HG03354 (cell line): ENCODE data around the gene FAM3C.
A peak's percentile ranks its signal among the peaks of the same experiment; 100 is the strongest.

Experiments used
- ATAC-seq: cut with Tn5 transposase; IDR thresholded peaks from one replicate; pipeline ENCODE4 v1.9.1; 2021; ENCODE audit warnings: mild to moderate bottlenecking; ENCODE audit not compliant: unreplicated experiment, poor library complexity, severe bottlenecking

Gene FAM3C

GRCh38 chr7:121385056-121385799 lies 10.9 kb downstream of the FAM3C start:
- peak; percentile 9 for ATAC-seq

- ATAC-seq = no peak
Measured at GRCh38 chr7:121384265-121384664, 11.8 kb downstream of the FAM3C start.

DNA sequence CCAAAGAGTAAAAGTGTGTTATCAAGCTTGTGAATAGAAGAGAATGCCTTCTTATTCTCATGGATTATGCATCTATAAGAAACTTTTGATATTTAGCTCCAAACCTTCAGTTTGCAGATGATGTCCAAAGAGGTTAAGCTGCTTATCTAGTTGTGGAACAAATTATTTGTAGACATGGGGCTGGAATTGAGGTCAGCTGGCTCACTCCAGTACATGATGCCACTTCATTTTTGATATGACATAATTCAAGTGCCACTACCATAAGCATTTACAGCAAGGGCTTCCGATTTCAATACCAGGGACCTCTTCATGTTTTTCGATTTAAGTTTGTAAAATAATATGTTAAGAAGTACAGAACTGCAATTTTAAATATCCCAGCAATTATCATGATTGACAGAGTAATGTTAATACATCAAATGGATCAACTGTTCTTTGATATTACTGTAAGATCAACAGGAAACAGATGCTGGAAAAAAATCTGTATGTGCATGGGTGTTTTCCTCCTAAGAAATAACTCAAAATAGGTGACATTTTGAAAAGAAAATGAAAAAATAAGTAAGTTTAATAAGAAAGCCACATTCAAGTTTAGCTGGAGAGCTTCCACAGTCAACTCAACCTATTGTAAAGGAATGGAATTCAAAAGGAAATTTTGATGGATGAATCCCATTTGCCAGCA lies 12.7 kb downstream of the FAM3C start:
- ATAC-seq = no peak

GRCh38 chr7:121382473-121382872 lies 13.6 kb downstream of the FAM3C start:
- ATAC-seq = no peak

GRCh38 chr7:121379930-121380329 lies 16.2 kb downstream of the FAM3C start:
- ATAC-seq = no peak

DNA sequence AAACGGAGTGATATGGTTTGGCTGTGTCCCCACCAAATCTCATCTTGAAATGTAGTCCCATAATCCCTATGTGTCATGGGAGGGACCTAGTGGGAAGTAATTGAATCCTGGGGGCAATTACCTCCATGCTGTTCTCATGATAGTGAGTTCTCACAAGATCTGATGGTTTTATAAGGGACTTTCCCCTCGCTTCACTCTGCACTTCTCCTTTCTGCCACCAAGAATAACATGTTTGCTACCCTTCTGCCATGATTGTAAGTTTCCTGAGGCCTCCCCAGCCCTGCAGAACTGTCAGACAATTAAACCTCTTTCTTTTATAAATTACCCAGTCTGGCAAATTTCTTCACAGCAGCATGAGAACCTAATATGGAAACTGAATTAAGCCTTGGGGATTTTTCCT lies 19.1 kb downstream of the FAM3C start:
- ATAC-seq = no peak

DNA sequence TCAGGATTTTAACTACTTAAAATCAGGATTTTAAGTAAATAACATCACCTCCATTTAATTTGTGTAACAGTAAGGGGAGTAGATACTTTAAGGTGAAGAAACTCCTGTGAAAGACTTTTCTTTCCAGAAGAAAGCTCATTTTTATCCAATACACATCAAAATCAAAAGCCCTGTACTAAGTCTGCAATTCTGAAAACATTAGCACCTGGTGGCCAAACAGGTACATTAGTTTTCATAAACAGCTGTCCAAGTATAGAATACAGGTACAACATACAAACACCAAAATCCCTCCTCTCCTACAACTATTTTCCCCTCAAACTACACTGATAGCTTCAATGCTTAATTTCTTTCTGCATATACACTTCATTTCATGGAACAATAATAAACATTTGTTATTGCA lies 22.9 kb downstream of the FAM3C start:
- peak; percentile 28 for ATAC-seq

GRCh38 chr7:121372376-121373010 lies 23.6 kb downstream of the FAM3C start:
- ATAC-seq = peak; percentile 92

DNA sequence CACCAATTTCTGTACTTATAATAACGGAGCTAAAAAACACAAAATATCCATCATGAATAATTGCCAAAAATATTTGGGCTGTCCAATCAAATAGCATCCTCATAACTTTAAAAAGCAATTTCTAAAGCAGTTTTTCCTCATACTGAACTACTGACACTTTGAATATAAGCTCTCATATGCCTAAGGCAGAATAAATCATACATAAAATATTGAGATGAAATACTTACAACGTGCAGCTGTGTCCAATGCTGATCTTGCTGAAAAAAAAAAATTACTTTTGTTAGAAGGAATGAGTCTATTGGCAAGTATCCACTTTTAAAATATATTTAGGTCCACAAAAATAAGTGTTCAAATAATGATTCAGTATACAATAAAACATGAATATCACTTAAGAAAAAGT lies 24.2 kb downstream of the FAM3C start:
- no peak for ATAC-seq

GRCh38 chr7:121371367-121371766 lies 24.7 kb downstream of the FAM3C start:
- ATAC-seq = no peak

- ATAC-seq = peak; percentile 45
Measured at GRCh38 chr7:121369462-121369861, 26.6 kb downstream of the FAM3C start.

- no peak for ATAC-seq
Measured at GRCh38 chr7:121366852-121367431, 29.2 kb downstream of the FAM3C start.

- ATAC-seq = no peak
Measured at GRCh38 chr7:121360564-121360963, 35.5 kb downstream of the FAM3C start.

- ATAC-seq = no peak
Measured at GRCh38 chr7:121355574-121355973, 40.5 kb downstream of the FAM3C start.

DNA sequence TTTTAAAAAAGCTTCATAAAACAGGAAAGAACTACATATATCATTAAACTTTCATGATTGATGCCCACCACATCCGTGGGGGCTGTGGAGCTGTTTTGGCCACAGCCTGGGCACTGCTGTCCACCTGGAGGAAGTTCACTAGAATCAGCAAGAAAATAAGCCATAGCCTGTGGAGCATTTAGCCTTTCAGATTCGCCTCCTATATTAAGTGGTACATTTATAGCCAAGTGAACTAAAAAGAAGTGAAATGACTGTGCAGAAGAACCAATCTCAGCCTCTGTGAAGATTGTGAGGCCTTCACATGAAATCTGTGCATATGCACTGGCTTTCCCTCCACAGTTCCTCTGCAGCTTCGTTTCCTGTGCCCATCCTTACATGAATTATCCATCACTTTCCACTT lies 43.8 kb downstream of the FAM3C start:
- ATAC-seq = peak; percentile 58

GRCh38 chr7:121351682-121352081 lies 44.4 kb downstream of the FAM3C start:
- ATAC-seq = peak; percentile 57

GRCh38 chr7:121344497-121344896 lies 51.6 kb downstream of the FAM3C start:
- ATAC-seq = no peak

GRCh38 chr7:121344093-121344492 lies 52.0 kb downstream of the FAM3C start:
- ATAC-seq = no peak

- no peak for ATAC-seq
Measured at GRCh38 chr7:121343302-121343701, 52.8 kb downstream of the FAM3C start.

GRCh38 chr7:121342631-121343030 lies 53.5 kb downstream of the FAM3C start:
- no peak for ATAC-seq

GRCh38 chr7:121341933-121342332 lies 54.2 kb downstream of the FAM3C start:
- ATAC-seq = no peak
